GM12891 (cell line): ENCODE data around the gene KCNA3.

Source experiments
- PAX5 ChIP-seq: IDR thresholded peaks from 2 replicates; pipeline ENCODE4 v1.6.1; 2011; ENCODE audit warnings: low read length, moderate library complexity, mild to moderate bottlenecking; ENCODE audit not compliant: insufficient read depth, severe bottlenecking
- POLR2A ChIP-seq: IDR thresholded peaks from 2 replicates; pipeline ENCODE4 v1.6.1; 2011; ENCODE audit warnings: low read depth, low read length, control low read depth
- POLR2AphosphoS5 ChIP-seq: IDR thresholded peaks from 2 replicates; pipeline ENCODE4 v1.6.1; 2011; ENCODE audit warnings: low read depth, low read length, control low read depth
- POU2F2 ChIP-seq: IDR thresholded peaks from 2 replicates; pipeline ENCODE4 v1.6.1; 2011; ENCODE audit warnings: low read depth, mild to moderate bottlenecking, control low read depth, low read length, moderate library complexity
- SPI1 ChIP-seq: IDR thresholded peaks from 2 replicates; pipeline ENCODE4 v1.6.1; 2011; ENCODE audit warnings: low read depth, low read length, control low read depth
- TAF1 ChIP-seq: IDR thresholded peaks from 2 replicates; pipeline ENCODE4 v1.6.1; 2011; ENCODE audit warnings: low read depth, low read length, control low read depth

- TF ChIP-seq POLR2A, result no peak
- no peak for TF ChIP-seq PAX5
- no peak for TF ChIP-seq POLR2AphosphoS5
- TF ChIP-seq SPI1, result no peak
- no peak for TF ChIP-seq TAF1
- TF ChIP-seq POU2F2, result no peak
Measured at GRCh38 chr1:110673805-110674336, 869 bp downstream of the KCNA3 start.
